GM19452 (cell line): ENCODE results near the gene ARMH3.
"Not testable (repeated sequence)": the region's sequence is repeated elsewhere in the genome, so short reads cannot be mapped to it uniquely, and the experiment has no call there.

Experiments used
- ATAC-seq: cut with Tn5 transposase; IDR thresholded peaks from one replicate; pipeline ENCODE4 v1.9.1; 2021; ENCODE audit not compliant: unreplicated experiment

The ARMH3 gene

DNA sequence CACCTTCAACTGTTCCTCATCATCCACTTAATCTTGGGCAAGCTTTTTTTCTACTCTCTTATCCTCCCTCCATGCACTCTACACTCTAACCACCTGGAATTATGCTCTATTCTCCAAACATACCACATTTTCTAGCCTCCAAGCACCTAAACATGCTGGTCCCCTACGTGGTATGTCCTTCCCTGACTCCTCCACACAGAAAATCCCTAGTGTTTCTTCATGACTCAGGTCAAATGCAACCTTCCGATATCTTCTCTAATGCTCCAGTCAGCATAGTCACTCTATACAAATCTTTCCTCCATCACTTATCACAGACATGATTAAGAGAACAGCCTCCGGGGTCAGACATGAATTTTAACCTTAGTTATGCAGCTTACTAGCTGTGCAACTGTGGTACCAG is 68.8 kb downstream of the ARMH3 start:
- ATAC-seq, result no peak

GRCh38 chr10:101986624-101986971 is 69.4 kb downstream of the ARMH3 start:
- ATAC-seq, result no peak

DNA sequence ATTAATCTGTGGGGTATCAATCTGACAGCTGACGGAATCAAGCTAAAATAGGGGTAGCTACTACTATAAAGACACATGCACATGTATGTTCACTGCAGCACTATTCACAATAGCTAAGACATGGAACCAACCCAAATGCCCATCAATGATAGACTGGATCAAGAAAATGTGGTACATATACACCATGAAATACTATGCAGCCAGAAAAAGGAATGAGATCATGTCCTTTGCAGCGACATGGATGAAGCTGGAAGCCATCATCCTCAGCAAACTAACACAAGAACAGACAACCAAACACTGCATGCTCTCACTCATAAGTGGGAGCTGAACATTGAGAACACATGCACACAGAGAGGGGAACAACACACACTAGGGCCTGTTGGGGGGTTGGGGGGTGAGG is 75.3 kb downstream of the ARMH3 start:
- not testable (repeated sequence) for ATAC-seq

DNA sequence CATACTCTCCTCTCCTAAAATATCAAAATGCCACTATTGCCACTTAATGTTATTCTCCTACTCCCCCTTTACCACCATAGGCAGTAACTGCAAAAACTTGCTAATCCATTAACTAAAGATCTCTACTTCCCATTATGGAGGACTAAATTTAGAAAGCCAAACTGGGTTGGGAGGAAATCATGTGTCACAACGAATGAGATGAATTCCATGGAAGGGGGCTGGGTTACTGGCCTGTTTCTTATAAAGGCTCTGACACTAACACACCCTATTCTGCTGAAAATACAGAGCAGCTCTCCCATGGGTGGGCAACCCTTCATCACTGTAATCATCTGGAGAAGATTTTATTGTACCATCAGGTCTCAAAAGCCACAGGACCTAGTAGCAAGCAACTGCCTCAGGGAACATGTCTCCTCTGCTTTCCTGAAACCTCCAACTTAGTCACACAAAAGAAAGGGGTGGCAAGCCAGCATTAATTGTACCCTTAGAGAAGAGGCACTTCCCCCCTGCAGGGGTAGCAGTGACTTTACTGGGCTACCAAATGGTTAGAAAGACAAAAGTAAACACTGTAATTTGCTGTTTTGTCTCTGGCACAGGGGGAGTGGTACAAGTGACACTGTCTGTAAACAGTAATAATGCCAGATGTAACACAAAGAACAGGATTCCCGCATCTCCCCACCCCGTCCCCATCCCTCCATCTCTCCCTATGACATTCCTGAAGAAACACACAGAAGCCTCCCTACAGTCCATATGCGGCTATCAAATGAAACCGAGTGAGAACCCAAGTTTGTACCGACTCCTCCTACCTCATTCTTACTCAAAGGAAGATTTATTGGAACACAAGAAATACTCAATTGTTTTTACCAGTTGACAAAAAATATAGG is 81.6 kb downstream of the ARMH3 start:
- ATAC-seq, result no peak

GRCh38 chr10:101972761-101973160 is 83.2 kb downstream of the ARMH3 start:
- no peak for ATAC-seq

- ATAC-seq, result no peak
Observed at GRCh38 chr10:101969412-101969922, 86.5 kb downstream of the ARMH3 start.

DNA sequence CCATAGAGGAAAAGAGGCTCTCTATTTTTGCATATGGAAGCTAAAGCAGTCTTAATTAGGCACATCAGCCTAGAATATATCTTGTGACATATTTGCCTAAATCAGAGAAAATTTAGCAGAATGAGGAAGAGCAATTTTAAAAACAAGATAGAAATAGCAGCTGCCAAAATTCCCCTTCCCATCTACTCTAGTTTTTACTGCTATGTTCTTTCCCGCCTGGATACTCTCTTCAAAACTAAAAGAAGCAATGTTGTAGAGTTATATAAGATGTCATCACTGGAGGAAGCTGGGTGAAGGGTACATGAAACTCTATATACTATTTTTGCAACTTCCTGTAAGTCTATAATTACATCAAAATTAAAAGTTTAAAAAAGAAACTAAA is 87.0 kb downstream of the ARMH3 start:
- no peak for ATAC-seq

- ATAC-seq, result no peak
Observed at GRCh38 chr10:101968286-101968939, 87.6 kb downstream of the ARMH3 start.

- ATAC-seq, result no peak
Observed at GRCh38 chr10:101967713-101968112, 88.3 kb downstream of the ARMH3 start.

- no peak for ATAC-seq
Observed at GRCh38 chr10:101967119-101967518, 88.9 kb downstream of the ARMH3 start.

DNA sequence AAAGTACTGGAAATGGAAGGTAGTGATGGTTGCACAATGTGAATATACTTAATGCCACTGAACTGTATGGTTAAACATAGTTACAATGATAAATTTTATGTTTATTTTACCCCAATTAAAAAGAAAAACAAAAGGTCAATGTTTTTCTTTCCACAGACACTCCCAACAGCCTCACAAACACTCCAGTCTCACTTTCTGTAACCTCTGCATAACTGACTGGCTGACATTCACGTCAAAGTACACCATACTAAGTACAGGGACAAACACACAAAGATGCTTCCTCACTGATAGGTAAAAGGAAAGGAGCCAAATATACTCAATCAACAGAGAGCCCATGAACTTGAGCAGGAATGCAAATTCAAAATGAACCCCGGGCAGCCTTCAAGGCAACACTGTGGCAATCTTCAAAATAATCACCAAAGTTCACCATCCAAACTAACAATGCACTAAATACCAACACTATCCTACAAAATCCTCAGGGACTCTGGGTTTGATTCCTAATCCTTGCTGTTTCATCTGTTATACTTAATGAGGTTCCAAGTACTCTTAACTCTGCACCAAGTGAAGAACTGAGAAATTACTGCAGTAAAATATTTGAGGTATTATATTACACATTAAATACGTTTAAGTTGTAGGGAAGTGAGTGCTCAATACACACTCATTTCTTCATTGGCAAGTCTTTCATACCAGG is 90.8 kb downstream of the ARMH3 start:
- no peak for ATAC-seq

- no peak for ATAC-seq
Observed at GRCh38 chr10:101961591-101962498, 94.1 kb downstream of the ARMH3 start.

DNA sequence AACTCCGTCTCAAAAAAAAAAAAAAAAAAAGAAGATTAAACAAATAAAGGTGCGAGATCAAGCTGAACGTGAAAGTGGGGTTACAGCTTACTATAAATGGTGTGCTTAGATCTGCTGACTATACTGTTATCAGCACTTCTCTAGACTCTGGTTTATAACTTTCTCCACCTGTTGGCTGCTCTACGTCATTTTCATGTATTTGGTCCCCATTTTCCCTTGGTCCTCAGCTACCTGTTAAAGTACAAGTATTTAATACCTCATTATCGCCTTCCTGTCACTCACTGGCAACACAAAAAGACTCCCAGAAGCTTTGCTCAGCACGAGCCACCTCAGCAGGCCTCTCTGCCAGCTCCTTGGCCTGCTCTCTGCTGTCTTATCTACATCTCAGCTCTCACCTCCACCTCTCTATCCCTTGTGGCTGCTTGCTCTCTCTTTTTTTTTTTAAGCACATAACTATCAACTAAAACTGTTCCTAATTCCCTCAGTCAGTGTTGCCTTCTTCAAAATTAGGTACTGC is 95.0 kb downstream of the ARMH3 start:
- no peak for ATAC-seq

- ATAC-seq, result no peak
Observed at GRCh38 chr10:101959346-101959916, 96.5 kb downstream of the ARMH3 start.

- ATAC-seq, result no peak
Observed at GRCh38 chr10:101958691-101959090, 97.3 kb downstream of the ARMH3 start.

GRCh38 chr10:101956898-101957297 is 99.1 kb downstream of the ARMH3 start:
- no peak for ATAC-seq

DNA sequence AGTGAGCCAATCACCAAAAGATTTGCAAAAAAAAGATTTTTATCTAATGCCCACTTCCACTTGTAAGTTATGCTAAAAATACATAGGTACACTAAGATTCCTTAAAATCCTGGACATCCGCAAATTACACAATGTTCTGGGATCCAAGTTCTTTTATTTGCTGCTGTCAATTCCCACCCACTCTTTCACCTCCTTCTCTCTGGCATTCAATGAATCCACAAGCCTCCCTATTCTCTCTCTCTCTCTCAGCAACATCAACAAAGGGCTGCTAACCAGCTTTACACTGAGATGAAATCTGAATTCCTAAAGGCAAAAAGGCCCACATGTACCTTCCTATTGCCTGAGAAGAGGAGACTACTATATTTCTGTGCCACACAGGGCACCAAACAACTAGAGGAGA is 99.9 kb downstream of the ARMH3 start:
- ATAC-seq, result no peak

GRCh38 chr10:101952191-101952590 is 103.8 kb downstream of the ARMH3 start:
- ATAC-seq, result no peak

DNA sequence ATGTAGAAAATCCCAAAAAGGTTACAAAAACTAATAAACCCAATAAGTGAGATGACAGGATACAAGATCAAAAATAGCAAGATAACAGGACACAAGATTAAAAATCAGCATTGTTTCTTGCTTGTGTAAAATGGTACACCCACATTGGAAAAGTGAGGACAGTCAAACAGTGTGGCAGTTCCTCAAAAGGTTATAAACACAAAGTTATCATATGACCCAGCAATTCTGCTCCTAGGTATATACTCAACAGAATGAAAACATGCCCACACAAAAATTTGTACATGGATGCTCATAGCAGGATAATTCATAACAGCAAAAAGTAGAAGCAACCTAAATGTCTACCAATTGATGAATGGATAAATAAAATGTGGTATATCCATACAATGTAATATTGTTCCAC is 105.8 kb downstream of the ARMH3 start:
- no peak for ATAC-seq

GRCh38 chr10:101941871-101942270 is 114.1 kb downstream of the ARMH3 start:
- no peak for ATAC-seq
